OCI-LY1 (cell line): Measurements from ENCODE around the gene FAF1.

Experiments
- H2AFZ ChIP-seq: fragments of 200-600 bp; sonication (generic), shearing (Covaris generic); 2 replicates; pipeline ENCODE4 v1.6.0; 2014; ENCODE audit warnings: antibody characterized with exemption, mild to moderate bottlenecking, low read length
- H3F3A ChIP-seq: fragments of 200-600 bp; sonication (generic), shearing (Covaris generic); 2 replicates; pipeline ENCODE4 v1.6.0; 2014; ENCODE audit warnings: mild to moderate bottlenecking, antibody characterized with exemption, low read length, moderate library complexity; ENCODE audit not compliant: insufficient read depth
- H3K27ac ChIP-seq: fragments of 200-600 bp; sonication (generic); 2 replicates; pipeline ENCODE4 v1.5.1; 2014; ENCODE audit warnings: low read length, mixed run types, mild to moderate bottlenecking, low read depth; ENCODE audit not compliant: poor library complexity, severe bottlenecking
- H3K27me3 ChIP-seq: fragments of 200-600 bp; sonication (generic); 2 replicates; pipeline ENCODE4 v1.6.0; 2014; ENCODE audit warnings: antibody characterized with exemption, mild to moderate bottlenecking, low read length, moderate library complexity; ENCODE audit not compliant: insufficient read depth
- H3K36me3 ChIP-seq: fragments of 200-600 bp; sonication (generic); 2 replicates; pipeline ENCODE4 v1.6.1; 2014; ENCODE audit warnings: mild to moderate bottlenecking, antibody characterized with exemption, low read length, moderate library complexity, mixed read lengths; ENCODE audit not compliant: insufficient read depth
- H3K4me1 ChIP-seq: fragments of 200-600 bp; sonication (generic); 2 replicates; pipeline ENCODE4 v1.5.1; 2014; ENCODE audit warnings: mild to moderate bottlenecking, low read length, moderate library complexity; ENCODE audit not compliant: insufficient read depth, severe bottlenecking
- H3K4me2 ChIP-seq: fragments of 200-600 bp; sonication (generic), shearing (Covaris generic); 2 replicates; pipeline ENCODE4 v1.6.1; 2014; ENCODE audit warnings: low read length
- H3K4me3 ChIP-seq: fragments of 200-600 bp; sonication (generic); 2 replicates; pipeline ENCODE4 v1.5.1; 2014; ENCODE audit warnings: low read length, low read depth, mild to moderate bottlenecking, mixed read lengths; ENCODE audit not compliant: poor library complexity, severe bottlenecking
- H3K79me2 ChIP-seq: fragments of 200-600 bp; shearing (Covaris generic); 2 replicates; pipeline ENCODE4 v1.6.1; 2016; ENCODE audit warnings: mixed run types, low read length, mixed read lengths; ENCODE audit not compliant: insufficient read depth
- H3K9ac ChIP-seq: fragments of 200-600 bp; sonication (generic), shearing (Covaris generic); 2 replicates; pipeline ENCODE4 v1.6.1; 2014; ENCODE audit warnings: mild to moderate bottlenecking, low read length, mixed read lengths
- H3K9me2 ChIP-seq: fragments of 200-600 bp; sonication (generic), shearing (Covaris generic); 2 replicates; pipeline ENCODE4 v1.6.1; 2014; ENCODE audit warnings: low read depth, mild to moderate bottlenecking, low read length, mixed read lengths
- H3K9me3 ChIP-seq: fragments of 200-600 bp; shearing (Covaris generic); 2 replicates; pipeline ENCODE4 v1.6.1; 2014; ENCODE audit warnings: low read length, mixed read lengths
- H4K20me1 ChIP-seq: fragments of 200-600 bp; sonication (generic), shearing (Covaris generic); 2 replicates; pipeline ENCODE4 v1.6.0; 2016; ENCODE audit warnings: mild to moderate bottlenecking, low read length; ENCODE audit not compliant: insufficient read depth
- EZH2 ChIP-seq: fragments of 200-600 bp; sonication (generic), shearing (Covaris generic); IDR thresholded peaks from 2 replicates; pipeline ENCODE4 v1.8.0; 2017; ENCODE audit warnings: borderline replicate concordance, mixed run types, mild to moderate bottlenecking, antibody characterized with exemption, low read length, moderate library complexity, mixed read lengths
- TF ChIP-seq, protein P1 (sequence below): fragments of 200-600 bp; sonication (generic), shearing (Covaris generic); IDR thresholded peaks from 2 replicates; pipeline ENCODE4 v1.5.1; 2017; ENCODE audit warnings: mild to moderate bottlenecking, antibody characterized with exemption, low read length, moderate library complexity, mixed read lengths

Gene FAF1

DNA sequence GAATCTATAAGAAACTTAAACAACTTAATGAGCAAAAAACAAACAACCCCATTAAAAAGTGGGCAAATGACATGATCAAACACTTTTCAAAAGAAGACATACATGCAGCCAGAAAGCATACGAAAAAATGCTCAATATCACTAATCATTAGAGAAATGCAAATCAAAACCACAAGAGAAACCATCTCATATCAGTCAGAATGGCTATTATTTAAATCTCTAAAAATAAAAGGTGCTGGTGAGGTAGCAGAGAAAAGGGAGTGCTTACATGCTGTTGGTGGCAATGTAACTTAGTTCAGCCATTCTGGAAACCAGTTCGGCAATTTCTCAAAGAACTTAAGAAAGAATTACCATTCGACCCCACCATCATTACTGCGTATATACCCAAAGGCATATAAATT is 147.7 kb downstream of the FAF1 start:
- Histone ChIP-seq H3K4me3 (no peak overlapping the region), H3K27ac (no peak overlapping the region), H3K36me3 (peaks cover 14% of the 10 kb centered on the region; the same call in 1 of the 2 replicates), H2AFZ (no peak overlapping the region), H3K9me2 (no peaks in the 10 kb centered on the region), H3K27me3 (no peaks in the 10 kb centered on the region), H4K20me1 (no peaks in the 10 kb centered on the region), H3K9ac (no peak overlapping the region), H3K79me2 (peaks cover 69% of the 10 kb centered on the region), H3K4me2 (no peak overlapping the region), H3K9me3 (peaks cover 9% of the 10 kb centered on the region; the same call in 1 of the 2 replicates), H3F3A (0 out of 2 replicates have a peak, but pooled peaks cover 3% of the 10 kb centered on the region), H3K4me1 (no peaks in the 10 kb centered on the region)
- TF ChIP-seq EZH2, result no peak
- TF ChIP-seq, protein P1, sequence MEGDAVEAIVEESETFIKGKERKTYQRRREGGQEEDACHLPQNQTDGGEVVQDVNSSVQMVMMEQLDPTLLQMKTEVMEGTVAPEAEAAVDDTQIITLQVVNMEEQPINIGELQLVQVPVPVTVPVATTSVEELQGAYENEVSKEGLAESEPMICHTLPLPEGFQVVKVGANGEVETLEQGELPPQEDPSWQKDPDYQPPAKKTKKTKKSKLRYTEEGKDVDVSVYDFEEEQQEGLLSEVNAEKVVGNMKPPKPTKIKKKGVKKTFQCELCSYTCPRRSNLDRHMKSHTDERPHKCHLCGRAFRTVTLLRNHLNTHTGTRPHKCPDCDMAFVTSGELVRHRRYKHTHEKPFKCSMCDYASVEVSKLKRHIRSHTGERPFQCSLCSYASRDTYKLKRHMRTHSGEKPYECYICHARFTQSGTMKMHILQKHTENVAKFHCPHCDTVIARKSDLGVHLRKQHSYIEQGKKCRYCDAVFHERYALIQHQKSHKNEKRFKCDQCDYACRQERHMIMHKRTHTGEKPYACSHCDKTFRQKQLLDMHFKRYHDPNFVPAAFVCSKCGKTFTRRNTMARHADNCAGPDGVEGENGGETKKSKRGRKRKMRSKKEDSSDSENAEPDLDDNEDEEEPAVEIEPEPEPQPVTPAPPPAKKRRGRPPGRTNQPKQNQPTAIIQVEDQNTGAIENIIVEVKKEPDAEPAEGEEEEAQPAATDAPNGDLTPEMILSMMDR, result no peak

DNA sequence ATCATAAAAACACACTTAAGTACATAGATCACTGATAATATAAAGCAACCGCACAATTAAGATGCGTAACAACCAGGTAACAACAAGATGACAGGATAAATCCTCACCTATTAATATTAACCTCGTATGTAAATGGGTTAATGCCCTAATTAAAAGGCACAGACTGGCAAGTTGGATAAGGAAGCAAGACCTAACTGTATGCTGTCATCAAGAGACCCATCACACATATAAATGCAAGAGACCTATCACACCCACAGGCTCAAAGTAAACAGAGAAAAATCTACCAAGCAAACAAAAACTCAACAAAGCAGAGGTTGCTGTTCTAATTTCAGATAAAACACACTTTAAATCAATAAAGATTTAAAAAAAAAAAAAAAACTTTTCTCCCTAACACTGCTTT is 151.8 kb downstream of the FAF1 start:
- Histone ChIP-seq H3K27ac (no peak overlapping the region), H3K79me2 (peaks cover 82% of the 10 kb centered on the region), H4K20me1 (no peaks in the 10 kb centered on the region), H3F3A (0 out of 2 replicates have a peak, but pooled peaks cover 3% of the 10 kb centered on the region), H3K4me1 (no peaks in the 10 kb centered on the region), H3K9ac (no peak overlapping the region), H3K36me3 (peaks cover 17% of the 10 kb centered on the region; the same call in 1 of the 2 replicates), H2AFZ (no peak overlapping the region), H3K27me3 (no peaks in the 10 kb centered on the region), H3K4me3 (no peak overlapping the region), H3K9me2 (no peaks in the 10 kb centered on the region), H3K4me2 (no peak overlapping the region), H3K9me3 (peaks cover 12% of the 10 kb centered on the region; the same call in 1 of the 2 replicates)
- TF ChIP-seq EZH2, result no peak
- TF ChIP-seq, protein P1, result no peak

DNA sequence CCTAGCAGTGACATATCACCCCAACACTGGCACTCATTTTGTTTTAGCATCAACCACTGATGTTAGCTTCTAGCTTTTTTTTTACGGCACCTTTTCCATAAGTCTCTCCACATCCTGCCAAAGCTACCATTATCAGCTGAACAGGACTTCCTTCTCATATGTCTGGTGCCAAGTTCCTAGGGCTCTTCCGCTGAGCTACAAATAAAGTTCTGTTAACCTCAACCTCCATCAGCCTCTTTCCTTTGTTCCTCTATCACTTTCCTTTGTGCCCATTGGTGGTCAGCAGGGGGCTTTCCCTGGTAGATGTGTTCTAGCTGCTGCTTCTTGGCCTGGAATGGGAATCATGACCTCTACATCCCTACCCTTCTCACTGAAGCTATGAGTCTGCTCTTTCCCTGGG is 163.8 kb downstream of the FAF1 start:
- Histone ChIP-seq H3F3A (no peaks in the 10 kb centered on the region), H4K20me1 (0 out of 2 replicates have a peak, but pooled peaks cover 2% of the 10 kb centered on the region), H3K36me3 (no peaks in the 10 kb centered on the region; the same call in 1 of the 2 replicates), H3K27me3 (no peaks in the 10 kb centered on the region), H3K4me1 (no peaks in the 10 kb centered on the region), H2AFZ (no peak overlapping the region), H3K9ac (no peak overlapping the region), H3K4me2 (no peak overlapping the region), H3K9me2 (no peaks in the 10 kb centered on the region), H3K9me3 (no peaks in the 10 kb centered on the region), H3K79me2 (0 out of 2 replicates have a peak, but pooled peaks cover 5% of the 10 kb centered on the region), H3K4me3 (no peak overlapping the region), H3K27ac (no peak overlapping the region)
- no peak for TF ChIP-seq EZH2
- TF ChIP-seq, protein P1, result no peak
